ENCODE measurements around the gene NCOR2.

DNA sequence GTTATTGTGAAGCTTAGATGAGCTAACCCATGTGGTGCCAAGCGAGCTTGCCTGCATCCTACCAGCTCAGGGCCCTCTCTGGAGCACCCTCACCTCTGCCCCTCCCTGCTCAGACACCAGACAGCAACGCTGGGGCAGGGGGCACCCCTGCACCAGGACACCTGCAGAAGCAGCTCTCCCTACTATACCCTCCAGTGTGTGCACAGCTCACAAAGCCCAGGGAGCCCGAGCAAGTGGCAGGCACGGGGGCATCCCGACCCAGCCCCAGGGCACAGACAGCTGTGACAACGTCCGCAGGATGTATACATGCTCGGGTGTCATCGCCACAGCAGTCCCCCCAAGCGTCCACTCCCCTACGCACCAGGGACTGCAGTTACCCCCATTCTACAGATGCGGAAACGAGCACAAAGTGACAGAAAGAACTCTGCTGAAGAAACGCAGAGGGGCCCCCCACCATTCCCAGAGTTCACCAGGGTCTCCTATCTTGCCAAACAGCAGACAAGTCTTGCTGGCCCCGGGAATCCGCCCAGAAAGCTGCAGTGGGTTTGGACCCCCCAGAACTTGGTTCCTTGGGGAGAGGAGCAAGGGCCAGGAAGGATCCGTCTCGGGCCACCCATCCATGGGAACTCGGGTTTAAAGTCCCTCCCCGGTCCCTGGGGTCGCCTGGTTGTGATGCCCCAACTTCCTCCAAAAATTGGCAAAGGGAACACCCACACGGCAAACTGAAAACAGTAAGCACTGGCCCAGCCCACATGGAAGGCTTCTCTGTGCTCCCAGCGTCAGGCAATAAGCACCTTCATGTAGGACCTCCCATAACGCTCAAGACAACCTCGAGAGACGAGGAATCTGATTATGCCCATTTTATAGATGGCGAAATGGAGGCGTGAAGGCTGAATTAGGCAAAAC lies 12.0 kb downstream of the NCOR2 start:
- TF ChIP-seq EP300 (IDR thresholded peaks at IDR 0.05): no peak
- TF ChIP-seq, protein P1, sequence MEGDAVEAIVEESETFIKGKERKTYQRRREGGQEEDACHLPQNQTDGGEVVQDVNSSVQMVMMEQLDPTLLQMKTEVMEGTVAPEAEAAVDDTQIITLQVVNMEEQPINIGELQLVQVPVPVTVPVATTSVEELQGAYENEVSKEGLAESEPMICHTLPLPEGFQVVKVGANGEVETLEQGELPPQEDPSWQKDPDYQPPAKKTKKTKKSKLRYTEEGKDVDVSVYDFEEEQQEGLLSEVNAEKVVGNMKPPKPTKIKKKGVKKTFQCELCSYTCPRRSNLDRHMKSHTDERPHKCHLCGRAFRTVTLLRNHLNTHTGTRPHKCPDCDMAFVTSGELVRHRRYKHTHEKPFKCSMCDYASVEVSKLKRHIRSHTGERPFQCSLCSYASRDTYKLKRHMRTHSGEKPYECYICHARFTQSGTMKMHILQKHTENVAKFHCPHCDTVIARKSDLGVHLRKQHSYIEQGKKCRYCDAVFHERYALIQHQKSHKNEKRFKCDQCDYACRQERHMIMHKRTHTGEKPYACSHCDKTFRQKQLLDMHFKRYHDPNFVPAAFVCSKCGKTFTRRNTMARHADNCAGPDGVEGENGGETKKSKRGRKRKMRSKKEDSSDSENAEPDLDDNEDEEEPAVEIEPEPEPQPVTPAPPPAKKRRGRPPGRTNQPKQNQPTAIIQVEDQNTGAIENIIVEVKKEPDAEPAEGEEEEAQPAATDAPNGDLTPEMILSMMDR (IDR thresholded peaks at IDR 0.05): no peak

All from suprapubic skin (tissue), 3 donors.